HL-60 (cell line): ENCODE data around the gene SPIRE1.

Experiments used
- DNase-seq, 2 experiments: peaks; one replicate each; pipeline ENCODE4 v3.0.0-alpha.2; 2010 to 2020; ENCODE audit warnings: low read depth in 1 of 2, low spot score in 1 of 2
- H3K27ac ChIP-seq: fragments of 250-450 bp; sonication (Bioruptor Pico); replicated peaks from 2 replicates; pipeline ENCODE4 v1.5.1; 2020; ENCODE audit warnings: mild to moderate bottlenecking, moderate library complexity
- H3K27me3 ChIP-seq: fragments of 250-450 bp; sonication (Bioruptor Pico); 2 replicates; pipeline ENCODE4 v1.5.1; 2021; ENCODE audit warnings: mild to moderate bottlenecking, moderate library complexity; ENCODE audit not compliant: insufficient read depth, poor library complexity, severe bottlenecking
- H3K4me3 ChIP-seq: replicated peaks from 2 replicates; pipeline ENCODE4 v1.5.1; 2011; ENCODE audit warnings: mild to moderate bottlenecking, control low read depth, low read length; ENCODE audit not compliant: insufficient read depth
- GABPA ChIP-seq: IDR thresholded peaks from 2 replicates; pipeline ENCODE4 v1.6.1; 2012; ENCODE audit warnings: low read depth
- POLR2AphosphoS5 ChIP-seq: IDR thresholded peaks from 2 replicates; pipeline ENCODE4 v1.6.1; 2012; ENCODE audit warnings: low read depth
- SPI1 ChIP-seq: IDR thresholded peaks from 2 replicates; pipeline ENCODE4 v1.6.1; 2012; ENCODE audit warnings: low read depth, mild to moderate bottlenecking, borderline replicate concordance
- TF ChIP-seq, protein P1 (sequence below): IDR thresholded peaks from one replicate; pipeline ENCODE4 v1.5.1; 2011; ENCODE audit warnings: low read length, control low read depth, inconsistent platforms; ENCODE audit not compliant: insufficient read depth
- TF ChIP-seq, protein P2 (sequence below): IDR thresholded peaks from 2 replicates; pipeline ENCODE4 v1.6.1; 2012; ENCODE audit warnings: low read depth; ENCODE audit not compliant: insufficient replicate concordance

Gene SPIRE1

GRCh38 chr18:12451428-12451827, 206.5 kb downstream of the SPIRE1 start:
- no peak overlapping the region for H3K27ac ChIP-seq

GRCh38 chr18:12449051-12449785, 208.7 kb downstream of the SPIRE1 start:
- no peak for DNase-seq
- H3K27me3 ChIP-seq, result peaks cover 3% of the 10 kb centered on the region

More at GRCh38 chr18:12451428-12451827, 206.5 kb downstream of the SPIRE1 start:
- no peak overlapping the region for H3K4me3 ChIP-seq
- peaks cover 5% of the 10 kb centered on the region for H3K27me3 ChIP-seq
- no peak for DNase-seq
- TF ChIP-seq, protein P1, sequence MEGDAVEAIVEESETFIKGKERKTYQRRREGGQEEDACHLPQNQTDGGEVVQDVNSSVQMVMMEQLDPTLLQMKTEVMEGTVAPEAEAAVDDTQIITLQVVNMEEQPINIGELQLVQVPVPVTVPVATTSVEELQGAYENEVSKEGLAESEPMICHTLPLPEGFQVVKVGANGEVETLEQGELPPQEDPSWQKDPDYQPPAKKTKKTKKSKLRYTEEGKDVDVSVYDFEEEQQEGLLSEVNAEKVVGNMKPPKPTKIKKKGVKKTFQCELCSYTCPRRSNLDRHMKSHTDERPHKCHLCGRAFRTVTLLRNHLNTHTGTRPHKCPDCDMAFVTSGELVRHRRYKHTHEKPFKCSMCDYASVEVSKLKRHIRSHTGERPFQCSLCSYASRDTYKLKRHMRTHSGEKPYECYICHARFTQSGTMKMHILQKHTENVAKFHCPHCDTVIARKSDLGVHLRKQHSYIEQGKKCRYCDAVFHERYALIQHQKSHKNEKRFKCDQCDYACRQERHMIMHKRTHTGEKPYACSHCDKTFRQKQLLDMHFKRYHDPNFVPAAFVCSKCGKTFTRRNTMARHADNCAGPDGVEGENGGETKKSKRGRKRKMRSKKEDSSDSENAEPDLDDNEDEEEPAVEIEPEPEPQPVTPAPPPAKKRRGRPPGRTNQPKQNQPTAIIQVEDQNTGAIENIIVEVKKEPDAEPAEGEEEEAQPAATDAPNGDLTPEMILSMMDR, result no peak
- TF ChIP-seq GABPA, result no peak
- TF ChIP-seq, protein P2, sequence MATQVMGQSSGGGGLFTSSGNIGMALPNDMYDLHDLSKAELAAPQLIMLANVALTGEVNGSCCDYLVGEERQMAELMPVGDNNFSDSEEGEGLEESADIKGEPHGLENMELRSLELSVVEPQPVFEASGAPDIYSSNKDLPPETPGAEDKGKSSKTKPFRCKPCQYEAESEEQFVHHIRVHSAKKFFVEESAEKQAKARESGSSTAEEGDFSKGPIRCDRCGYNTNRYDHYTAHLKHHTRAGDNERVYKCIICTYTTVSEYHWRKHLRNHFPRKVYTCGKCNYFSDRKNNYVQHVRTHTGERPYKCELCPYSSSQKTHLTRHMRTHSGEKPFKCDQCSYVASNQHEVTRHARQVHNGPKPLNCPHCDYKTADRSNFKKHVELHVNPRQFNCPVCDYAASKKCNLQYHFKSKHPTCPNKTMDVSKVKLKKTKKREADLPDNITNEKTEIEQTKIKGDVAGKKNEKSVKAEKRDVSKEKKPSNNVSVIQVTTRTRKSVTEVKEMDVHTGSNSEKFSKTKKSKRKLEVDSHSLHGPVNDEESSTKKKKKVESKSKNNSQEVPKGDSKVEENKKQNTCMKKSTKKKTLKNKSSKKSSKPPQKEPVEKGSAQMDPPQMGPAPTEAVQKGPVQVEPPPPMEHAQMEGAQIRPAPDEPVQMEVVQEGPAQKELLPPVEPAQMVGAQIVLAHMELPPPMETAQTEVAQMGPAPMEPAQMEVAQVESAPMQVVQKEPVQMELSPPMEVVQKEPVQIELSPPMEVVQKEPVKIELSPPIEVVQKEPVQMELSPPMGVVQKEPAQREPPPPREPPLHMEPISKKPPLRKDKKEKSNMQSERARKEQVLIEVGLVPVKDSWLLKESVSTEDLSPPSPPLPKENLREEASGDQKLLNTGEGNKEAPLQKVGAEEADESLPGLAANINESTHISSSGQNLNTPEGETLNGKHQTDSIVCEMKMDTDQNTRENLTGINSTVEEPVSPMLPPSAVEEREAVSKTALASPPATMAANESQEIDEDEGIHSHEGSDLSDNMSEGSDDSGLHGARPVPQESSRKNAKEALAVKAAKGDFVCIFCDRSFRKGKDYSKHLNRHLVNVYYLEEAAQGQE, result no peak
- no peak for TF ChIP-seq POLR2AphosphoS5
- TF ChIP-seq SPI1, result no peak

DNA sequence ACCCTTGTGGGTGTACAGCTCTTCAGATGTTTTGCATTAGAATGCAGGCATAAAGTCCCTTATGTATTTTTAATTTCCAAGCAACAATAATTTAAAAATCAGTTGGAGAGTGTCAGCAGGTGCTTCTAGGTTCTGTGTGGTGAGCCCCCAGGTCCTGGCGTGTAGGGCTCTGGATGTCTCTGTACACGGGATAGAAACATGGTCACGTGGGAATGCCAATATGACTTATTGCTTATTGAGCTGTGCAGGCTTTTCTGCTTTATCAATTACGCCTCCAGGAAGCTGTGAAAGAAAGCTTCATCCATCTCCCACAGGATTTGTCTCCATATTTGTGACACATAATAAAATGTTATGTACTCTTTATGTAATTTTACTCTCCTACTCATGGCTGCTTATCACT, 212.4 kb downstream of the SPIRE1 start:
- no peak overlapping the region for H3K4me3 ChIP-seq
- no peak overlapping the region for H3K27ac ChIP-seq
- H3K27me3 ChIP-seq, result no peaks in the 10 kb centered on the region
- TF ChIP-seq POLR2AphosphoS5, result no peak
- TF ChIP-seq, protein P1, result no peak
- no peak for TF ChIP-seq GABPA
- TF ChIP-seq, protein P2, result no peak
- TF ChIP-seq SPI1, result no peak
- no peak for DNase-seq

More at GRCh38 chr18:12449051-12449785, 208.7 kb downstream of the SPIRE1 start:
- Histone ChIP-seq H3K4me3 (no peak overlapping the region), H3K27ac (no peak overlapping the region)
- TF ChIP-seq, protein P2, result no peak
- no peak for TF ChIP-seq POLR2AphosphoS5
- TF ChIP-seq SPI1, result no peak
- TF ChIP-seq GABPA, result no peak
- TF ChIP-seq, protein P1, result no peak
